HUDEP-2 (cell line): ENCODE measurements around the gene WFDC11.

ENCODE experiments used
- DNase-seq, 76 experiments: peaks; one replicate each; lab custom pipeline; 2025; ENCODE audit not compliant: unreplicated experiment in 76 of 76; lab: John Stamatoyannopoulos, UW

WFDC11 gene

GRCh38 chr20:45629496-45630100 is 40.4 kb downstream of the WFDC11 start, which contains the start of gene WFDC10A:
Gene WFDC10A (plus strand): TSS chr20:45629739. CDS start chr20:45629814, 75 bp downstream.
- DNase-seq: peak in 33 of 76 experiments; percentile 0 to 49 (median 9)

GRCh38 chr20:45626540-45626939 is 43.5 kb downstream of the WFDC11 start:
- no peak for DNase-seq

- no peak for DNase-seq
Measured at GRCh38 chr20:45621593-45621992, 48.4 kb downstream of the WFDC11 start.

- no peak for DNase-seq
Measured at GRCh38 chr20:45617591-45617990, 52.4 kb downstream of the WFDC11 start.

- no peak for DNase-seq
Measured at GRCh38 chr20:45612314-45612713, 57.7 kb downstream of the WFDC11 start.

GRCh38 chr20:45611054-45611453 is 59.0 kb downstream of the WFDC11 start:
- no peak for DNase-seq

- DNase-seq: no peak
Measured at GRCh38 chr20:45607810-45608209, 62.2 kb downstream of the WFDC11 start.
